ENCODE results near the gene ENOX1.

DNA sequence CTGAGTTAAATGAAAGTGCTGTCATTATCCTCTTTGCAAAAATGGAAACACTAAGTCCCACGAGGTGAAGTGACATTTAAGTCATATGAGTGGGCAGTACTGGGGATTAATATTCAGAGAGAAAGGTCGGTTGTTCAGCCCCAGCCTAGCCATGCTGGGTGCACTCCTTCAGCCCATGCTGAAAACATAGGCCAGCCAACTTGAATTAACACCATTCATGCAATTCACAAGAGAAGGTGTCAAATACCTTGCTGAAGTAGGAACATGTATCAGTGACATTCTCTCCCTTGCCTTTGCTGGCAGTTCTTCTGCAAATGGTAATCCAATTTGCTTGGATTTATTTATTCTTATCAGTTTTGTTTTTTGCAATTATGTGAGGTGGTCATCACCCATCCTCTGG, 507.1 kb downstream of the ENOX1 start:
- TF ChIP-seq, protein P1, sequence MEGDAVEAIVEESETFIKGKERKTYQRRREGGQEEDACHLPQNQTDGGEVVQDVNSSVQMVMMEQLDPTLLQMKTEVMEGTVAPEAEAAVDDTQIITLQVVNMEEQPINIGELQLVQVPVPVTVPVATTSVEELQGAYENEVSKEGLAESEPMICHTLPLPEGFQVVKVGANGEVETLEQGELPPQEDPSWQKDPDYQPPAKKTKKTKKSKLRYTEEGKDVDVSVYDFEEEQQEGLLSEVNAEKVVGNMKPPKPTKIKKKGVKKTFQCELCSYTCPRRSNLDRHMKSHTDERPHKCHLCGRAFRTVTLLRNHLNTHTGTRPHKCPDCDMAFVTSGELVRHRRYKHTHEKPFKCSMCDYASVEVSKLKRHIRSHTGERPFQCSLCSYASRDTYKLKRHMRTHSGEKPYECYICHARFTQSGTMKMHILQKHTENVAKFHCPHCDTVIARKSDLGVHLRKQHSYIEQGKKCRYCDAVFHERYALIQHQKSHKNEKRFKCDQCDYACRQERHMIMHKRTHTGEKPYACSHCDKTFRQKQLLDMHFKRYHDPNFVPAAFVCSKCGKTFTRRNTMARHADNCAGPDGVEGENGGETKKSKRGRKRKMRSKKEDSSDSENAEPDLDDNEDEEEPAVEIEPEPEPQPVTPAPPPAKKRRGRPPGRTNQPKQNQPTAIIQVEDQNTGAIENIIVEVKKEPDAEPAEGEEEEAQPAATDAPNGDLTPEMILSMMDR (conservative IDR thresholded peaks at IDR 0.05): no peak
- TF ChIP-seq EZH2 (IDR thresholded peaks at IDR 0.05; ENCODE audit: low read depth): no peak
